Trophoblast cell (in vitro differentiated cells and primary cell): ENCODE results near the gene OR2L3.

Experiments used
- DNase-seq, 2 donors: peaks; one replicate each; pipeline ENCODE4 v3.0.0-alpha.2; 2016
- H2AFZ ChIP-seq: 2 replicates; pipeline ENCODE4 v1.6.1; 2013; ENCODE audit warnings: low read length, moderate library complexity, mild to moderate bottlenecking; ENCODE audit not compliant: insufficient read depth, poor library complexity
- H2AK5ac ChIP-seq: 2 replicates; pipeline ENCODE4 v1.6.1; 2013; ENCODE audit warnings: mild to moderate bottlenecking, low read length
- H2BK120ac ChIP-seq: 2 replicates; pipeline ENCODE4 v1.6.1; 2013; ENCODE audit warnings: low read length, mild to moderate bottlenecking, moderate library complexity; ENCODE audit not compliant: insufficient read depth, poor library complexity
- H2BK12ac ChIP-seq: 2 replicates; pipeline ENCODE4 v1.6.1; 2013; ENCODE audit warnings: mild to moderate bottlenecking, low read length, moderate library complexity
- H2BK5ac ChIP-seq: 2 replicates; pipeline ENCODE4 v1.6.1; 2013; ENCODE audit warnings: low read length, low read depth, moderate library complexity, mild to moderate bottlenecking; ENCODE audit not compliant: poor library complexity
- H3K14ac ChIP-seq: 2 replicates; pipeline ENCODE4 v1.6.1; 2013; ENCODE audit warnings: mild to moderate bottlenecking, low read length
- H3K18ac ChIP-seq: 2 replicates; pipeline ENCODE4 v1.6.1; 2013; ENCODE audit warnings: mild to moderate bottlenecking, low read length
- H3K23ac ChIP-seq: 2 replicates; pipeline ENCODE4 v1.6.1; 2013; ENCODE audit warnings: low read length
- H3K27ac ChIP-seq: 2 replicates; pipeline ENCODE4 v1.5.1; 2013; ENCODE audit warnings: low read depth, mild to moderate bottlenecking, inconsistent platforms, low read length, moderate library complexity
- H3K27me3 ChIP-seq: 2 replicates; pipeline ENCODE4 v1.6.1; 2013; ENCODE audit warnings: inconsistent platforms, mild to moderate bottlenecking, low read length, moderate library complexity; ENCODE audit not compliant: insufficient read depth
- H3K36me3 ChIP-seq, 2 experiments: 1 replicate in 1 of 2; 2 replicates in 1 of 2; pipeline ENCODE4 v1.6.1; 2013; ENCODE audit warnings: low read length in 2 of 2, mild to moderate bottlenecking in 2 of 2, moderate library complexity in 1 of 2; ENCODE audit not compliant: insufficient read depth in 2 of 2, control insufficient read depth in 1 of 2
- H3K4ac ChIP-seq: 2 replicates; pipeline ENCODE4 v1.6.1; 2013; ENCODE audit warnings: low read depth, mild to moderate bottlenecking, low read length, moderate library complexity
- H3K4me1 ChIP-seq, 2 experiments: 1 replicate in 1 of 2; 2 replicates in 1 of 2; pipeline ENCODE4 v1.6.1; 2013; ENCODE audit warnings: low read length in 2 of 2, mild to moderate bottlenecking in 2 of 2, moderate library complexity in 1 of 2; ENCODE audit not compliant: insufficient read depth in 2 of 2, control insufficient read depth in 1 of 2
- H3K4me2 ChIP-seq: 2 replicates; pipeline ENCODE4 v1.6.1; 2013; ENCODE audit warnings: inconsistent platforms, mild to moderate bottlenecking, low read length, moderate library complexity
- H3K4me3 ChIP-seq: 2 replicates; pipeline ENCODE4 v1.5.1; 2013; ENCODE audit warnings: mild to moderate bottlenecking, low read depth, low read length, inconsistent platforms
- H3K79me1 ChIP-seq: one replicate; pipeline ENCODE4 v1.6.1; 2013; ENCODE audit warnings: low read length
- H3K79me2 ChIP-seq: 2 replicates; pipeline ENCODE4 v1.6.1; 2013; ENCODE audit warnings: low read length, mild to moderate bottlenecking; ENCODE audit not compliant: control insufficient read depth, insufficient read depth, poor library complexity
- H3K9ac ChIP-seq: 2 replicates; pipeline ENCODE4 v1.6.1; 2013; ENCODE audit warnings: mild to moderate bottlenecking, low read length
- H3K9me3 ChIP-seq: 2 replicates; pipeline ENCODE4 v1.6.1; 2013; ENCODE audit warnings: low read depth, mild to moderate bottlenecking, control low read depth, inconsistent platforms, low read length; ENCODE audit not compliant: insufficient read depth
- H4K12ac ChIP-seq: 2 replicates; pipeline ENCODE4 v1.6.1; 2013; ENCODE audit warnings: low read depth, mild to moderate bottlenecking, low read length, moderate library complexity
- H4K8ac ChIP-seq: 2 replicates; pipeline ENCODE4 v1.6.1; 2013; ENCODE audit warnings: low read depth, mild to moderate bottlenecking, low read length, moderate library complexity
- H4K91ac ChIP-seq: one replicate; pipeline ENCODE4 v1.6.1; 2013; ENCODE audit warnings: low read depth, mild to moderate bottlenecking, low read length, moderate library complexity
- WGBS: extraction: QIAGEN DNeasy Blood & Tissue Kit; methylation state at CpG from one replicate; pipeline ENCODE4 v1.1.7; 2013; ENCODE audit warnings: missing lambda C conversion rate; ENCODE audit not compliant: insufficient read length, insufficient coverage; ENCODE audit errors: extremely low coverage; 5-methylcytosine and 5-hydroxymethylcytosine counted together

OR2L3 gene

DNA sequence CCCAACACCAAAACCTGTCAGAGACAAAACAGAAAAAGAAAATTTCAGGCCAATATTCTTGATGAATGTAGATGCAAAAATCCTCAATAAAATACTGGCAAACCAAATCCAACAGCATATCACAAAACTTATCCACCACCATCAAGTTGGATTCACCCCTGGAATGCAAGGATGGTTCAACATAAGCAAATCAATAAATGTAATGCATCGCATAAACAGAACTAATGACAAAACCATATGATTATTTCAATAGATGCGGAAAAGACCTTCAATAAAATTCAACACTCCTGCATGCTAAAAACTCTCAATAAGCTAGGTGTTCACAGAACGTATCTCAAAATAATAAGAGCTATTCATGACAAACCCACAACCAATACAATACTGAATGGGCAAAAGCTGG lies 37.0 kb upstream of the OR2L3 start:
- H3K4me3 ChIP-seq = no peak overlapping the region
- no peak overlapping the region for H2AK5ac ChIP-seq
- no peak overlapping the region for H3K9ac ChIP-seq
- no peak overlapping the region for H3K27ac ChIP-seq
- no peak overlapping the region for H2BK120ac ChIP-seq
- WGBS = no CpG with 5 or more reads among the region's 3 CpGs
- no peak overlapping the region for H4K8ac ChIP-seq
- H3K4ac ChIP-seq = no peak overlapping the region
- no peak for DNase-seq
- H3K9me3 ChIP-seq = peaks cover 6% of the 10 kb centered on the region
- H3K23ac ChIP-seq = no peak overlapping the region
- H2BK12ac ChIP-seq = no peak overlapping the region
- no peak overlapping the region for H2AFZ ChIP-seq
- H3K79me1 ChIP-seq = no peaks in the 10 kb centered on the region
- no peaks in the 10 kb centered on the region for H3K79me2 ChIP-seq
- no peak overlapping the region for H2BK5ac ChIP-seq
- no peak overlapping the region for H3K14ac ChIP-seq
- no peaks in the 10 kb centered on the region for H3K36me3 ChIP-seq
- H3K27me3 ChIP-seq = no peaks in the 10 kb centered on the region
- H3K18ac ChIP-seq = no peak overlapping the region
- no peaks in the 10 kb centered on the region for H3K4me1 ChIP-seq
- H4K91ac ChIP-seq = no peak overlapping the region
- H3K4me2 ChIP-seq = no peak overlapping the region
- H4K12ac ChIP-seq = no peak overlapping the region

DNA sequence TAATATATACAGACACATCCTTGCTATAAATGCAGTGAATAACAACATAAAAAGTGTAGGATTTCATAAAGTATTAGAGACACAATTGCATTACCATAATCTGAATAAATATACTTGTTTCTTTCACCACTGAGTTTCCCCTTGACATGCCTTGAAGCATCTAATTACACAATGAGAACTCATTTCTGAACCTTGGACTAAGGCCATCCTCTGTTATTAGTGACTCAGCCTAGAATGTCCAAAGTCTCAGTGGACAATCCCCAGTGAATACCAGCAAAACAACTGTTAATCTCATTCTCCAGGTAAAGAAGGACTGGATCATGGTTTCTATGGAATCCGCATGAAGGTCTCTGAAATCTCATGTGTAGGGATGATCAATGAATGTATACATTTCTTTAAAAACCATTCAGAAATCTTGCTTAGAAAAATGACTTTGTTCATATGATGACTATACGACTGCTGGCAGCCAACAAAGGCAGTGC lies 33.4 kb upstream of the OR2L3 start, which contains the start of gene OR2L5:
OR2L5 (plus strand) TSS at position 432 of the 482 bp plus-strand sequence. CDS start 8,288 bp downstream, outside the sequence.
- no CpG with 5 or more reads among the region's 2 CpGs for whole genome bisulfite sequencing
- H4K8ac ChIP-seq = no peak within 1 kb of the TSS
- H3K9me3 ChIP-seq = no peaks in the 10 kb centered on the region
- no peak within 1 kb of the TSS for H3K4ac ChIP-seq
- H3K23ac ChIP-seq = no peak within 1 kb of the TSS
- H3K4me2 ChIP-seq = no peak within 1 kb of the TSS
- H3K79me1 ChIP-seq = no peaks in the 10 kb centered on the region
- H4K91ac ChIP-seq = no peak within 1 kb of the TSS
- H2AK5ac ChIP-seq = no peak within 1 kb of the TSS
- H3K18ac ChIP-seq = no peak within 1 kb of the TSS
- H3K14ac ChIP-seq = no peak within 1 kb of the TSS
- no peaks in the 10 kb centered on the region for H3K79me2 ChIP-seq
- H3K36me3 ChIP-seq = no peaks in the 10 kb centered on the region
- DNase-seq = no peak
- H3K4me3 ChIP-seq = no peak within 1 kb of the TSS
- no peaks in the 10 kb centered on the region for H3K4me1 ChIP-seq
- no peaks in the 10 kb centered on the region for H3K27me3 ChIP-seq
- no peak within 1 kb of the TSS for H2BK12ac ChIP-seq
- no peak within 1 kb of the TSS for H2BK120ac ChIP-seq
- no peak within 1 kb of the TSS for H3K9ac ChIP-seq
- no peak within 1 kb of the TSS for H2AFZ ChIP-seq
- no peak within 1 kb of the TSS for H3K27ac ChIP-seq
- H4K12ac ChIP-seq = no peak within 1 kb of the TSS
- no peak within 1 kb of the TSS for H2BK5ac ChIP-seq

DNA sequence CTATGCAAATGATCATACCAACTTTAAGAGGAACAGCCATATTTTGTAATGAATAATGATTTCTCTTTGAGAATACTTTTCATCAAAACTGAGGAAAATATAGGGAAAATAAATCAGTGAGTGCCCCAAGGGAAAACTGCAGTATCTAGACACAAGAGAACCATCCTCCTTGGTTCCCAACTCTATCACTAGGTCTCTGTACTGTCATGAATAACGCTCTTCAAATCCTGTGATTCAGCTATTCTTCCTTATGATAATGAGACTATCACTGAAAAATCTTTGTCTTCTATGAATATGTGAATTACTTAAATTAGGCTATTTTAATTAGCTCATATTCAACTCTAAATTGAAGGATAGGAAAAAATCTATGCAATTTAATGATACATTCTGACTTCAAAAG lies 30.8 kb upstream of the OR2L3 start:
- Histone ChIP-seq H4K8ac (no peak overlapping the region), H3K27ac (no peak overlapping the region), H3K27me3 (no peaks in the 10 kb centered on the region), H3K4me1 (no peaks in the 10 kb centered on the region), H4K12ac (no peak overlapping the region), H3K4ac (no peak overlapping the region), H3K23ac (no peak overlapping the region), H3K4me3 (no peak overlapping the region), H2BK120ac (no peak overlapping the region), H2AK5ac (no peak overlapping the region), H2BK5ac (no peak overlapping the region), H3K79me2 (no peaks in the 10 kb centered on the region), H4K91ac (no peak overlapping the region), H3K9me3 (no peaks in the 10 kb centered on the region), H3K9ac (no peak overlapping the region), H3K18ac (no peak overlapping the region), H2BK12ac (no peak overlapping the region), H3K4me2 (no peak overlapping the region), H3K36me3 (no peaks in the 10 kb centered on the region), H3K79me1 (no peaks in the 10 kb centered on the region), H2AFZ (no peak overlapping the region), H3K14ac (no peak overlapping the region)
- no peak for DNase-seq
- WGBS = no CpG with 5 or more reads among the region's 1 CpG

DNA sequence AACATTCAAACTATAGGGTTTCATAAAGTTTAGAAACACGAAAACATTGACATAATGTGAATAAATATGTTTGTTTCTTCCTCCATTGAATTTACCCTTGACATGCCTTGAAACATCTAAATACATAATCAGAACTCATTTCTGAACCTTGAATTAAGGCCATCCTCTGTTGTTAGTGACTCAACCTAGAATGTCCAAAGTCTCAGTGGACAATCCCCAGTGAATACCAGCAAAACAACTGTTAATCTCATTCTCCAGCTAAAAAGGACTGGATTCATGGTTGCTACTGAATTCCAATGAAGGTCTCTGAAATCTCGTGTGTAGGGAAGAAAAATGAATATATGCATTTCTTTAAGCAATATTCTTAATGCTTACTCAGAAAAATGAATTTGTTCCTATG lies 16.9 kb upstream of the OR2L3 start, which contains the start of gene OR2L2:
OR2L2 (plus strand) TSS at position 301 of the 400 bp plus-strand sequence. CDS start 8,198 bp downstream, outside the sequence.
- no peak within 1 kb of the TSS for H2BK5ac ChIP-seq
- H2AK5ac ChIP-seq = no peak within 1 kb of the TSS
- no peak for DNase-seq
- H3K79me1 ChIP-seq = no peaks in the 10 kb centered on the region
- H3K36me3 ChIP-seq = no peaks in the 10 kb centered on the region
- no peak within 1 kb of the TSS for H3K18ac ChIP-seq
- no peaks in the 10 kb centered on the region for H3K79me2 ChIP-seq
- H3K9ac ChIP-seq = no peak within 1 kb of the TSS
- H3K4ac ChIP-seq = no peak within 1 kb of the TSS
- H3K4me2 ChIP-seq = no peak within 1 kb of the TSS
- peaks cover 9% of the 10 kb centered on the region for H3K9me3 ChIP-seq
- H3K27me3 ChIP-seq = no peaks in the 10 kb centered on the region
- no peak within 1 kb of the TSS for H3K23ac ChIP-seq
- H2BK12ac ChIP-seq = no peak within 1 kb of the TSS
- no CpG with 5 or more reads among the region's 2 CpGs for WGBS
- H3K27ac ChIP-seq = no peak within 1 kb of the TSS
- H4K8ac ChIP-seq = no peak within 1 kb of the TSS
- no peak within 1 kb of the TSS for H3K14ac ChIP-seq
- H2BK120ac ChIP-seq = no peak within 1 kb of the TSS
- H3K4me1 ChIP-seq = no peaks in the 10 kb centered on the region
- H2AFZ ChIP-seq = no peak within 1 kb of the TSS
- H3K4me3 ChIP-seq = no peak within 1 kb of the TSS
- no peak within 1 kb of the TSS for H4K91ac ChIP-seq
- H4K12ac ChIP-seq = no peak within 1 kb of the TSS
